ENCODE results near the gene ARSB.

Gene ARSB

DNA sequence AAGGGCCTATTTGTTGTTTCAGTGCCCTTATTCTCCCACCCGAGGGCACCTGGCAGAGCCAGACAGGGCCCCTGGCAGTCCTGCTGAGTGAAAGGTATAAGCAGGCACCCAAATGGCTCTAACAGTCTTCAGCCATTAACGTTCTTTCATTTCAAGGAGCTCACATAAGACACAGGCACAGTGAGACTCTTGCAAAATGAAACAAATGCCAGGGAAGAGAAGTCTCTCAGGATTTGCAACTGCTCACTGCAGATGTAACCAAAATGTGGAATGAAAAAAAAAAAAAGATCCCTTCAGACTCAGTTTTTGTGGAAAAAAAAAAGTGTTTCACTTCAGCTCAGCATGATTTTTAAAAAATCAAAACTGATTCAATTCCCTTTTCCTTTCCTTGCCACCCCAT lies 181.2 kb downstream of the ARSB start:
- no peak overlapping the region for H3K27ac ChIP-seq (ENCODE audit: low read length)
- no peaks in the 10 kb centered on the region for H3K27me3 ChIP-seq (replicated peaks; ENCODE audit: insufficient read depth, low read length)
- H3F3A ChIP-seq (ENCODE audit: insufficient read depth, low read length): no peaks in the 10 kb centered on the region
- TF ChIP-seq EZH2phosphoT487 (IDR thresholded peaks at IDR 0.05; ENCODE audit: low read length): no peak
- TF ChIP-seq, protein P1, sequence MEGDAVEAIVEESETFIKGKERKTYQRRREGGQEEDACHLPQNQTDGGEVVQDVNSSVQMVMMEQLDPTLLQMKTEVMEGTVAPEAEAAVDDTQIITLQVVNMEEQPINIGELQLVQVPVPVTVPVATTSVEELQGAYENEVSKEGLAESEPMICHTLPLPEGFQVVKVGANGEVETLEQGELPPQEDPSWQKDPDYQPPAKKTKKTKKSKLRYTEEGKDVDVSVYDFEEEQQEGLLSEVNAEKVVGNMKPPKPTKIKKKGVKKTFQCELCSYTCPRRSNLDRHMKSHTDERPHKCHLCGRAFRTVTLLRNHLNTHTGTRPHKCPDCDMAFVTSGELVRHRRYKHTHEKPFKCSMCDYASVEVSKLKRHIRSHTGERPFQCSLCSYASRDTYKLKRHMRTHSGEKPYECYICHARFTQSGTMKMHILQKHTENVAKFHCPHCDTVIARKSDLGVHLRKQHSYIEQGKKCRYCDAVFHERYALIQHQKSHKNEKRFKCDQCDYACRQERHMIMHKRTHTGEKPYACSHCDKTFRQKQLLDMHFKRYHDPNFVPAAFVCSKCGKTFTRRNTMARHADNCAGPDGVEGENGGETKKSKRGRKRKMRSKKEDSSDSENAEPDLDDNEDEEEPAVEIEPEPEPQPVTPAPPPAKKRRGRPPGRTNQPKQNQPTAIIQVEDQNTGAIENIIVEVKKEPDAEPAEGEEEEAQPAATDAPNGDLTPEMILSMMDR (IDR thresholded peaks at IDR 0.05; ENCODE audit: low read length): no peak
- no peak for TF ChIP-seq EZH2 (optimal IDR thresholded peaks at IDR 0.05; ENCODE audit: low read depth, low read length)
- no peaks in the 10 kb centered on the region for H3K36me3 ChIP-seq (replicated peaks; ENCODE audit: insufficient read depth, low read length)
- no peak overlapping the region for H3K4me2 ChIP-seq (ENCODE audit: low read depth, low read length)
- H3K9me2 ChIP-seq (replicated peaks; ENCODE audit: insufficient read depth, low read length): no peaks in the 10 kb centered on the region
- H2AFZ ChIP-seq (ENCODE audit: low read length): no peak overlapping the region
- no peaks in the 10 kb centered on the region for H3K9me3 ChIP-seq (replicated peaks; ENCODE audit: insufficient read depth, low read length)
- H3K4me3 ChIP-seq (ENCODE audit: low read length): no peak overlapping the region
- H4K20me1 ChIP-seq (ENCODE audit: insufficient read depth, low read length): no peaks in the 10 kb centered on the region
- no peak overlapping the region for H3K9ac ChIP-seq (ENCODE audit: low read length)
- DNase-seq: no peak
- no peaks in the 10 kb centered on the region for H3K79me2 ChIP-seq (ENCODE audit: low read length)
- H3K4me1 ChIP-seq (ENCODE audit: low read length): peaks cover 13% of the 10 kb centered on the region

DNA sequence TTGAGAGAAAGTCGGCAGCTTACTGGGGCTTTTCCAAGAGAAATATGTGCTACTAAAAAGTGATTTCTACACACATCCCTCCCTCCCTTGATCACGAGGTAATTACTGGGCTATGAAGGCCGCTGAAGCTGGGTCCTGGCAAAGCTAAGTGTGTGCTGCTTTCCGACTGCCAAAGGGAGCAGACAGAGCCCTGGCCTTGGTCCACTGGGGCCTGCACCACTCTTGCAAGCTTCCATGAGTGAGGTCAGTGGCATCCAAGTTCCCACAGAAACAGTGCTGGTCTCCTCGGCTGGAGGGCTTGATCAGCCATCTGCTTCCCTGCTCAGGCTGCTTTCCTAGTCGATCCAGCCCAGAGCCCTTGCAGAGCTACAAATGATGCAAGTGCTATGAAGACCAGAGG lies 181.8 kb downstream of the ARSB start:
- no peaks in the 10 kb centered on the region for H3F3A ChIP-seq (ENCODE audit: insufficient read depth, low read length)
- DNase-seq: no peak
- H3K4me3 ChIP-seq (ENCODE audit: low read length): no peak overlapping the region
- no peaks in the 10 kb centered on the region for H3K79me2 ChIP-seq (ENCODE audit: low read length)
- no peak overlapping the region for H3K27ac ChIP-seq (ENCODE audit: low read length)
- TF ChIP-seq, protein P1 (IDR thresholded peaks at IDR 0.05; ENCODE audit: low read length): no peak
- TF ChIP-seq EZH2 (optimal IDR thresholded peaks at IDR 0.05; ENCODE audit: low read depth, low read length): no peak
- no peak for TF ChIP-seq EZH2phosphoT487 (IDR thresholded peaks at IDR 0.05; ENCODE audit: low read length)
- no peaks in the 10 kb centered on the region for H3K9me3 ChIP-seq (replicated peaks; ENCODE audit: insufficient read depth, low read length)
- peaks cover 13% of the 10 kb centered on the region for H3K4me1 ChIP-seq (ENCODE audit: low read length)
- no peaks in the 10 kb centered on the region for H3K36me3 ChIP-seq (replicated peaks; ENCODE audit: insufficient read depth, low read length)
- no peaks in the 10 kb centered on the region for H3K9me2 ChIP-seq (replicated peaks; ENCODE audit: insufficient read depth, low read length)
- H3K4me2 ChIP-seq (ENCODE audit: low read depth, low read length): no peak overlapping the region
- H3K9ac ChIP-seq (ENCODE audit: low read length): no peak overlapping the region
- no peaks in the 10 kb centered on the region for H3K27me3 ChIP-seq (replicated peaks; ENCODE audit: insufficient read depth, low read length)
- H2AFZ ChIP-seq (ENCODE audit: low read length): no peak overlapping the region
- no peaks in the 10 kb centered on the region for H4K20me1 ChIP-seq (ENCODE audit: insufficient read depth, low read length)

DNA sequence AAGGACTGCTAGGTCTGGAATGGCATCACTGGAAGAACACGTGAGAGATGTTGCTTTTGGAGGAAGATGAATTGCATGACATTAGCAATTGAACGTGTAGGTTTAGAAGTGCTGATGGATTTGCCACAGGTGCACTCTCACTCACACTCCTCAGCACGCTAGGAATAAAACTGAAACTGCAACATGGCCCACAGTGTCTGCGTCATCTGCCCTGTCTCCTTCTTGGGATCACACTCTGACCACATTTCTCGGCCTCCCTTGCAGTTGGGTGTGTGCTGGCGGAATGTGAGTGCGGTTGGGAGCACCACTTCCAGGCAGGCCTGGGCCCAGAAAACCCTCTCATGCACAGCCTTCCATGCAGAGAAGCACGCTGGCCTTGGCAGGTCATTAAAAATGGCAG lies 183.7 kb downstream of the ARSB start:
- peak overlapping the region; percentile 66 for H3K27ac ChIP-seq (ENCODE audit: low read length)
- no peaks in the 10 kb centered on the region for H4K20me1 ChIP-seq (ENCODE audit: insufficient read depth, low read length)
- no peaks in the 10 kb centered on the region for H3K9me2 ChIP-seq (replicated peaks; ENCODE audit: insufficient read depth, low read length)
- H3K4me2 ChIP-seq (ENCODE audit: low read depth, low read length): peak overlapping the region; percentile 15; the same call in 1 of the 2 replicates
- H3F3A ChIP-seq (ENCODE audit: insufficient read depth, low read length): no peaks in the 10 kb centered on the region
- TF ChIP-seq, protein P1 (IDR thresholded peaks at IDR 0.05; ENCODE audit: low read length): no peak
- TF ChIP-seq EZH2phosphoT487 (IDR thresholded peaks at IDR 0.05; ENCODE audit: low read length) (no peak), EZH2 (optimal IDR thresholded peaks at IDR 0.05; ENCODE audit: low read depth, low read length) (no peak)
- H3K4me1 ChIP-seq (ENCODE audit: low read length): peaks cover 13% of the 10 kb centered on the region
- no peaks in the 10 kb centered on the region for H3K36me3 ChIP-seq (replicated peaks; ENCODE audit: insufficient read depth, low read length)
- no peaks in the 10 kb centered on the region for H3K79me2 ChIP-seq (ENCODE audit: low read length)
- no peaks in the 10 kb centered on the region for H3K27me3 ChIP-seq (replicated peaks; ENCODE audit: insufficient read depth, low read length)
- H3K9me3 ChIP-seq (replicated peaks; ENCODE audit: insufficient read depth, low read length): no peaks in the 10 kb centered on the region
- DNase-seq: peak; percentile 81
- no peak overlapping the region for H3K4me3 ChIP-seq (ENCODE audit: low read length)
- H2AFZ ChIP-seq (ENCODE audit: low read length): no peak overlapping the region
- H3K9ac ChIP-seq (ENCODE audit: low read length): no peak overlapping the region
